GM12801 (cell line): ENCODE measurements around the gene RAB40B.

ENCODE experiments used
- CTCF ChIP-seq: IDR thresholded peaks from one replicate; pipeline ENCODE4 v1.5.1; 2011; ENCODE audit warnings: control low read depth; ENCODE audit not compliant: insufficient read length; ENCODE audit errors: extremely low read depth

The RAB40B gene

GRCh38 chr17:82734987-82735866 is 36.7 kb upstream of the RAB40B start, which contains the start of gene FN3K:
TSS of gene FN3K (plus strand) at chr17:82735615. CDS start at chr17:82735637, 22 bp downstream.
- no peak for TF ChIP-seq CTCF

DNA sequence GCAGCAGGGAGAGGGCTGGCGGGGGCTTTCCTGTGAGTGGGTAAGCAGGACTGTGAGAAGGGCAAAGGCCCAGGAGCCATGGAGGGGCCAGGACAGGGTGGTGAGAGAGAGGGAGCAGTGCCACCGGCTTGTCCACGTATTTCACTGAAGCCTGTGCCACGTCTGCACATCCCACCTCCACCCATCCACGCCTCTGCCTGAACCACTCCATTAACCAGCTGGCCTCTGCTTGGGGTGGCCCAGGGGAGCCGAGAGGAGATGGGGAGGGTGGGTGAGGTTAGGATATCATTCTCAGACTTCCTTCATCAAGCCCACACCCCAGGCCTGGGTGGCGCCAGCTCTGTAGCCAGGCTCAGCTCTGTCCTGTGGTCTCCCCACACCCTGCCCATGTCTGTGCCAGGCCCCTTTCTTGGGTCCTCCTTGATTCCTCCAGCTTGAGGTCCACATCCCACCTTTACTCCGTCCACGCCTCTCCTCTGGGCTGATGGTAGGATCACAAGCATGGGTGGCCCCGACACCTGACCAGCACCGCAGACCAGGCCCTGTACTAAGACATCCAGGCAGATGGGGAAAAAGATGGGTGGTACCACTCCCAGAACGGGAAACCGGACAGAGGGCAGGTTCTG is 33.7 kb upstream of the RAB40B start:
- no peak for TF ChIP-seq CTCF

DNA sequence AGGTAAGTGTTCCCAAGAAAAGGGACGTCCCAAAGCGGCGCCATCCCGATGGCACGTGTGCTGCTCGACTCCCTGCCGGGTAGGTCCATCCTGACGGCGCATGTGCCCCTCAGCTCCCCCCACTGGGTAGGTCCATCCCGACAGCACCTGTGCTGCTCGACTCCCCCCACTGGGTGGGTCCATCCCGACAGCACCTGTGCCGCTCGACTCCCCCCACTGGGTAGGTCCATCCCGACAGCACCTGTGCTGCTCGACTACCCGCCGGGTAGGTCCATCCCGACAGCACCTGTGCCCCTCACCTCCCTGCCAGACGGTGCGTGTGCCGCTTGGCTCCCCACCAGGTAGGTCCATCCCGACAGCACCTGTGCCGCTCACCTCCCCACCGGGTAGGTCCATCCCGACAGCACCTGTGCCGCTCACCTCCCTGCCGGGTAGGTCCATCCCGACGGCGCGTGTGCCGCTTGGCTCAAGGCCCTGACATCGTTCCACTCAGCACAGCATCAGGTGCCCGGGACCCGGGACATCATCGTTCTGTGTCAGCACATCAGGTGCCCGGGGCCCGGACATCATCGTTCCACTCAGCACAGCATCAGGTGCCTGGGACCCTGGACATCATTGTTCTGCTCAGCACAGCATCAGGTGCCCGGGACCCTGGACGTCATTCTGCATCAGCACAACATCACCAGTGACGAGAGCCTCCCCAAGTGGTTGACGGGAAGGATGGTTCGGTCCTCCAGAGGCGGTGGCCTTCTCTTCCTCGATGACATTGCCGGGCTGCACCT is 31.2 kb upstream of the RAB40B start:
- no peak for TF ChIP-seq CTCF

GRCh38 chr17:82726427-82726826 is 27.9 kb upstream of the RAB40B start:
- no peak for TF ChIP-seq CTCF

- TF ChIP-seq CTCF, result no peak
These were observed 24.8 kb upstream of the RAB40B start for GRCh38 chr17:82723169-82723807.

- TF ChIP-seq CTCF, result no peak
These were observed 24.0 kb upstream of the RAB40B start for GRCh38 chr17:82722341-82723013.
